ENCODE results near the gene HJURP.
"Not testable (repeated sequence)": the region's sequence is repeated elsewhere in the genome, so short reads cannot be mapped to it uniquely, and the experiment has no call there.

DNA sequence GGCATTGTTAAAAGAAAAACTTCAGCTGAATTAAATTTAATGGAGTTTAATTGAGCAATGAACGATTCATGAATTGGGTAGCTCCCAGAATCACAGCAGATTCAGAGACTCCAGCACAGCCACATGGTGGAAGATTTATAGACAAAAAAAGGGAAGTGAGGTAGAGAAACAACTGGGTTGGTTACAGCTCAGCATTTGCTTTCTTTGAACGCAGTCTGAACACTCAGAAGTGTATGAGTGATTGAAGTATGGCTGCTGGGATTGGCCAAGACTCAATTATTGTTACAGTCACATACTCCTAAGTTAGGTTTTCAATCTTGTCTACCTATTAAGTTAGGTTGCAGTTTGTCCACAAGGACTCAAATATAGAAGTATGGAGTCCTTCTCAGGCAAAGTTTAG is 17.8 kb upstream of the HJURP start:
- TF ChIP-seq SMC3 (IDR thresholded peaks at IDR 0.05; ENCODE audit: low read depth, low read length); RCOR1 (IDR thresholded peaks at IDR 0.05; ENCODE audit: low read length); RFX5 (IDR thresholded peaks at IDR 0.05; ENCODE audit: low read length); FOXJ3 (CRISPR knock-in tag; IDR thresholded peaks at IDR 0.05); YY1 (IDR thresholded peaks at IDR 0.05; ENCODE audit: low read depth); FOXM1 (IDR thresholded peaks at IDR 0.05; ENCODE audit: low read depth); SIN3A (IDR thresholded peaks at IDR 0.05; ENCODE audit: borderline replicate concordance, low read depth, low read length); MXI1 (IDR thresholded peaks at IDR 0.05; ENCODE audit: low read depth, low read length): not testable (repeated sequence)
- TF ChIP-seq, protein P1, sequence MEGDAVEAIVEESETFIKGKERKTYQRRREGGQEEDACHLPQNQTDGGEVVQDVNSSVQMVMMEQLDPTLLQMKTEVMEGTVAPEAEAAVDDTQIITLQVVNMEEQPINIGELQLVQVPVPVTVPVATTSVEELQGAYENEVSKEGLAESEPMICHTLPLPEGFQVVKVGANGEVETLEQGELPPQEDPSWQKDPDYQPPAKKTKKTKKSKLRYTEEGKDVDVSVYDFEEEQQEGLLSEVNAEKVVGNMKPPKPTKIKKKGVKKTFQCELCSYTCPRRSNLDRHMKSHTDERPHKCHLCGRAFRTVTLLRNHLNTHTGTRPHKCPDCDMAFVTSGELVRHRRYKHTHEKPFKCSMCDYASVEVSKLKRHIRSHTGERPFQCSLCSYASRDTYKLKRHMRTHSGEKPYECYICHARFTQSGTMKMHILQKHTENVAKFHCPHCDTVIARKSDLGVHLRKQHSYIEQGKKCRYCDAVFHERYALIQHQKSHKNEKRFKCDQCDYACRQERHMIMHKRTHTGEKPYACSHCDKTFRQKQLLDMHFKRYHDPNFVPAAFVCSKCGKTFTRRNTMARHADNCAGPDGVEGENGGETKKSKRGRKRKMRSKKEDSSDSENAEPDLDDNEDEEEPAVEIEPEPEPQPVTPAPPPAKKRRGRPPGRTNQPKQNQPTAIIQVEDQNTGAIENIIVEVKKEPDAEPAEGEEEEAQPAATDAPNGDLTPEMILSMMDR (IDR thresholded peaks at IDR 0.05) = not testable (repeated sequence)
- TF ChIP-seq, protein P2, sequence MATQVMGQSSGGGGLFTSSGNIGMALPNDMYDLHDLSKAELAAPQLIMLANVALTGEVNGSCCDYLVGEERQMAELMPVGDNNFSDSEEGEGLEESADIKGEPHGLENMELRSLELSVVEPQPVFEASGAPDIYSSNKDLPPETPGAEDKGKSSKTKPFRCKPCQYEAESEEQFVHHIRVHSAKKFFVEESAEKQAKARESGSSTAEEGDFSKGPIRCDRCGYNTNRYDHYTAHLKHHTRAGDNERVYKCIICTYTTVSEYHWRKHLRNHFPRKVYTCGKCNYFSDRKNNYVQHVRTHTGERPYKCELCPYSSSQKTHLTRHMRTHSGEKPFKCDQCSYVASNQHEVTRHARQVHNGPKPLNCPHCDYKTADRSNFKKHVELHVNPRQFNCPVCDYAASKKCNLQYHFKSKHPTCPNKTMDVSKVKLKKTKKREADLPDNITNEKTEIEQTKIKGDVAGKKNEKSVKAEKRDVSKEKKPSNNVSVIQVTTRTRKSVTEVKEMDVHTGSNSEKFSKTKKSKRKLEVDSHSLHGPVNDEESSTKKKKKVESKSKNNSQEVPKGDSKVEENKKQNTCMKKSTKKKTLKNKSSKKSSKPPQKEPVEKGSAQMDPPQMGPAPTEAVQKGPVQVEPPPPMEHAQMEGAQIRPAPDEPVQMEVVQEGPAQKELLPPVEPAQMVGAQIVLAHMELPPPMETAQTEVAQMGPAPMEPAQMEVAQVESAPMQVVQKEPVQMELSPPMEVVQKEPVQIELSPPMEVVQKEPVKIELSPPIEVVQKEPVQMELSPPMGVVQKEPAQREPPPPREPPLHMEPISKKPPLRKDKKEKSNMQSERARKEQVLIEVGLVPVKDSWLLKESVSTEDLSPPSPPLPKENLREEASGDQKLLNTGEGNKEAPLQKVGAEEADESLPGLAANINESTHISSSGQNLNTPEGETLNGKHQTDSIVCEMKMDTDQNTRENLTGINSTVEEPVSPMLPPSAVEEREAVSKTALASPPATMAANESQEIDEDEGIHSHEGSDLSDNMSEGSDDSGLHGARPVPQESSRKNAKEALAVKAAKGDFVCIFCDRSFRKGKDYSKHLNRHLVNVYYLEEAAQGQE (IDR thresholded peaks at IDR 0.05; ENCODE audit: low read depth, low read length) = not testable (repeated sequence)

Measured in SK-N-SH (cell line).